ENCODE data around the gene XRCC5.

The XRCC5 gene

DNA sequence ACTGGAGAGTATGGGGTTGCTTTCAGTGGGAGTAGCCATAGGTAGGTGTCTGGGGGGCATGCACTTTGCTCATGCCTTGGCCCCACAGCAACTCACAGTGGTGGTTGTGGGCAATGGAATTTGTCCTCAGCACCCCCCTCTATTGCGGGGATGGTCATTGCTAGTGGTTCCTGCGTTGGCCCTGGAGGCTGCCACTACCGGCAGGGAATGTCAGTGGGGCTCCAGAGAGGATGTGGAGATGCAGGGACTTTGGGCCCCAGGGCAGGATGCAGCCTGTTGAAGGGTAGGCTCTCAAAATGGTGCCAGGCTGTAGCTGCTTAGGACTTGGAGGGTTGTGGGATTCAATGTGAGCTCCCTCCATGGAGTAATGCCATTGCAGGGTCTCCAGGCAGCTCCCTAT lies 125.0 kb downstream of the XRCC5 start:
- Histone ChIP-seq H3K27me3 (ENCODE audit: insufficient read depth, insufficient read length) (no peaks in the 10 kb centered on the region), H3K36me3 (ENCODE audit: insufficient read depth, insufficient read length, low read length) (no peaks in the 10 kb centered on the region), H3K9ac (ENCODE audit: insufficient read length, low read depth) (no peak overlapping the region), H3K4me3 (ENCODE audit: insufficient read length, low read depth) (no peak overlapping the region), H3K4me1 (ENCODE audit: insufficient read depth, insufficient read length) (no peaks in the 10 kb centered on the region), H3K9me3 (ENCODE audit: insufficient read depth, low read length) (peaks cover 17% of the 10 kb centered on the region; the same call in 1 of the 2 replicates)
- DNase-seq (ENCODE audit: low read depth, low spot score), result no peak
- TF ChIP-seq YY1 (IDR thresholded peaks at IDR 0.05; ENCODE audit: insufficient read depth, insufficient read length) (no peak), ZNF274 (IDR thresholded peaks at IDR 0.05; ENCODE audit: low read depth, low read length) (no peak), SUZ12 (IDR thresholded peaks at IDR 0.05; ENCODE audit: extremely low read depth, insufficient read depth, insufficient read length) (no peak)

DNA sequence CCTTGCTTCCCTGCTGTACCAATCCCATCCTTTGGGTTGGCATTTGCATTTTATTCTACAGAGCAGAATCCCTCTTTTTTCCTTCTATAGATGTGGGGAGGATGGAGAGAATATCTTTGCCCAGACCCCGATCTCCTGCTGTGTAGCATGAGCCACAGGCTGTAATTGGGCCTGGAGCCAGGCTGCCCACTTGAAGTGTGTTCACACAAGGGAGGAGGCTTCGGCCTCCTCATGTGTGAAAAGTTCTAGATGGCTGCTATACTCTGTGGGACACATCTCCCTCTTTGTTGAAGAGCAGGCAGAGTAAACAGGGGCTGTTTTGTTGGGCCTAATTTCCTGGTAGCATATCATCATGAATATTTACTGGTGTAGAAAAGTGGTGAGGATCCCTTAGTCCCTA lies 126.3 kb downstream of the XRCC5 start:
- DNase-seq (ENCODE audit: low read depth, low spot score), result no peak
- no peak overlapping the region for H3K4me3 ChIP-seq (ENCODE audit: insufficient read length, low read depth)
- H3K4me1 ChIP-seq (ENCODE audit: insufficient read depth, insufficient read length), result no peaks in the 10 kb centered on the region
- no peak overlapping the region for H3K9ac ChIP-seq (ENCODE audit: insufficient read length, low read depth)
- H3K27me3 ChIP-seq (ENCODE audit: insufficient read depth, insufficient read length), result no peaks in the 10 kb centered on the region
- TF ChIP-seq ZNF274 (IDR thresholded peaks at IDR 0.05; ENCODE audit: low read depth, low read length), result no peak
- no peak for TF ChIP-seq SUZ12 (IDR thresholded peaks at IDR 0.05; ENCODE audit: extremely low read depth, insufficient read depth, insufficient read length)
- TF ChIP-seq YY1 (IDR thresholded peaks at IDR 0.05; ENCODE audit: insufficient read depth, insufficient read length), result no peak
- peaks cover 17% of the 10 kb centered on the region; the same call in 1 of the 2 replicates for H3K9me3 ChIP-seq (ENCODE audit: insufficient read depth, low read length)
- H3K36me3 ChIP-seq (ENCODE audit: insufficient read depth, insufficient read length, low read length), result no peaks in the 10 kb centered on the region

- H3K27me3 ChIP-seq (ENCODE audit: insufficient read depth, insufficient read length), result no peaks in the 10 kb centered on the region
- no peak overlapping the region for H3K9ac ChIP-seq (ENCODE audit: insufficient read length, low read depth)
- H3K36me3 ChIP-seq (ENCODE audit: insufficient read depth, insufficient read length, low read length), result no peaks in the 10 kb centered on the region
- H3K4me3 ChIP-seq (ENCODE audit: insufficient read length, low read depth), result no peak overlapping the region
- no peaks in the 10 kb centered on the region for H3K4me1 ChIP-seq (ENCODE audit: insufficient read depth, insufficient read length)
- H3K9me3 ChIP-seq (ENCODE audit: insufficient read depth, low read length), result peaks cover 17% of the 10 kb centered on the region; the same call in 1 of the 2 replicates
- no peak for DNase-seq (ENCODE audit: low read depth, low spot score)
- TF ChIP-seq SUZ12 (IDR thresholded peaks at IDR 0.05; ENCODE audit: extremely low read depth, insufficient read depth, insufficient read length) (no peak), YY1 (IDR thresholded peaks at IDR 0.05; ENCODE audit: insufficient read depth, insufficient read length) (no peak), ZNF274 (IDR thresholded peaks at IDR 0.05; ENCODE audit: low read depth, low read length) (no peak)
These were observed 126.7 kb downstream of the XRCC5 start for GRCh38 chr2:216235896-216236295.

DNA sequence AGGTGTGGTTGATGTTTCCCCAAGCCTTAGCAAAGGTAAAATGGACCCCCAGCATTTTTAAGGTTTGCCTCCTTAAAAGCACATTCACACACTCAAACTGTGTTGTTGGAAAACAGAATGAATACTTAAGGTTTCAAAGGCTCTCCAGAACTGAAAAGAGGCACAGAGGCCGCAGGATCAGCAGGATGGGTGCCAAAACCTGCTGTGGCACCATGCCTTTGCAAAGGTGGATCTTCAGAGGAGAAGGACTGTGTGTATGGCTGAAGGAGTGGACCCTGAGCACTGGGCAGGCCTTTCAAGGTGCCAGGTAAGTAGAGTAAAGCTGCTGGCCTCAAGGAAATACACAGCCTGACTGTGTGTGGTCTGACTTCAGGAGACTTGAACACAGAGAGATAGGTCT lies 127.3 kb downstream of the XRCC5 start:
- no peak overlapping the region for H3K9ac ChIP-seq (ENCODE audit: insufficient read length, low read depth)
- H3K27me3 ChIP-seq (ENCODE audit: insufficient read depth, insufficient read length), result no peaks in the 10 kb centered on the region
- no peaks in the 10 kb centered on the region for H3K4me1 ChIP-seq (ENCODE audit: insufficient read depth, insufficient read length)
- no peak overlapping the region for H3K4me3 ChIP-seq (ENCODE audit: insufficient read length, low read depth)
- H3K9me3 ChIP-seq (ENCODE audit: insufficient read depth, low read length), result peaks cover 15% of the 10 kb centered on the region; the same call in 1 of the 2 replicates
- no peak for DNase-seq (ENCODE audit: low read depth, low spot score)
- H3K36me3 ChIP-seq (ENCODE audit: insufficient read depth, insufficient read length, low read length), result no peaks in the 10 kb centered on the region
- TF ChIP-seq ZNF274 (IDR thresholded peaks at IDR 0.05; ENCODE audit: low read depth, low read length) (no peak), YY1 (IDR thresholded peaks at IDR 0.05; ENCODE audit: insufficient read depth, insufficient read length) (no peak), SUZ12 (IDR thresholded peaks at IDR 0.05; ENCODE audit: extremely low read depth, insufficient read depth, insufficient read length) (no peak)

DNA sequence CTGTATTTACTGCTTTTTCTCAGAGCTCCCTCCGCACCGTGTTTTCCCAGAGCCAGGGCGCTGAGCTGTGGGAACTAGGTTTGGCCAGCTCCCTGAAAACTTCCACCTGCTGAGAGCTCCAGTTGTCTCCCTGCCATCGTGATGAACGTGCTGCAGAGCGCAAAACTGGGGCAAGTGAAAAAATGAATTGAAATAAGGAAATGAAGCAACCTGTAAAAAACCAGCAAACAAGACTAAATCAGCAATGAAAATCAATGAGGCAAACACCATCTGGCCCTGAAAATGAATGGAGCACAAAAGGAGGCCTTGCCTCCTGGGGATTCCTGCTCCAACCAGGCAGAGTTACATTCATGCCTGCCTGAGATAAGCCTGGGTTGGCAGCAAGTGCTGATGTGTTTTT lies 133.2 kb downstream of the XRCC5 start:
- Histone ChIP-seq H3K27me3 (ENCODE audit: insufficient read depth, insufficient read length) (no peaks in the 10 kb centered on the region), H3K9me3 (ENCODE audit: insufficient read depth, low read length) (no peaks in the 10 kb centered on the region), H3K36me3 (ENCODE audit: insufficient read depth, insufficient read length, low read length) (no peaks in the 10 kb centered on the region), H3K9ac (ENCODE audit: insufficient read length, low read depth) (no peak overlapping the region), H3K4me1 (ENCODE audit: insufficient read depth, insufficient read length) (peaks cover 3% of the 10 kb centered on the region), H3K4me3 (ENCODE audit: insufficient read length, low read depth) (no peak overlapping the region)
- TF ChIP-seq SUZ12 (IDR thresholded peaks at IDR 0.05; ENCODE audit: extremely low read depth, insufficient read depth, insufficient read length), result no peak
- TF ChIP-seq ZNF274 (IDR thresholded peaks at IDR 0.05; ENCODE audit: low read depth, low read length), result no peak
- no peak for TF ChIP-seq YY1 (IDR thresholded peaks at IDR 0.05; ENCODE audit: insufficient read depth, insufficient read length)
- DNase-seq (ENCODE audit: low read depth, low spot score), result no peak

GRCh38 chr2:216243026-216243425 lies 133.9 kb downstream of the XRCC5 start:
- H3K4me1 ChIP-seq (ENCODE audit: insufficient read depth, insufficient read length), result peaks cover 3% of the 10 kb centered on the region
- no peaks in the 10 kb centered on the region for H3K9me3 ChIP-seq (ENCODE audit: insufficient read depth, low read length)
- H3K9ac ChIP-seq (ENCODE audit: insufficient read length, low read depth), result no peak overlapping the region
- TF ChIP-seq ZNF274 (IDR thresholded peaks at IDR 0.05; ENCODE audit: low read depth, low read length) (no peak), YY1 (IDR thresholded peaks at IDR 0.05; ENCODE audit: insufficient read depth, insufficient read length) (no peak), SUZ12 (IDR thresholded peaks at IDR 0.05; ENCODE audit: extremely low read depth, insufficient read depth, insufficient read length) (no peak)
- DNase-seq (ENCODE audit: low read depth, low spot score), result no peak
- H3K4me3 ChIP-seq (ENCODE audit: insufficient read length, low read depth), result no peak overlapping the region
- H3K27me3 ChIP-seq (ENCODE audit: insufficient read depth, insufficient read length), result no peaks in the 10 kb centered on the region
- H3K36me3 ChIP-seq (ENCODE audit: insufficient read depth, insufficient read length, low read length), result no peaks in the 10 kb centered on the region

- Histone ChIP-seq H3K4me3 (ENCODE audit: insufficient read length, low read depth) (no peak overlapping the region), H3K27me3 (ENCODE audit: insufficient read depth, insufficient read length) (no peaks in the 10 kb centered on the region), H3K4me1 (ENCODE audit: insufficient read depth, insufficient read length) (peaks cover 3% of the 10 kb centered on the region), H3K9me3 (ENCODE audit: insufficient read depth, low read length) (no peaks in the 10 kb centered on the region), H3K9ac (ENCODE audit: insufficient read length, low read depth) (no peak overlapping the region), H3K36me3 (ENCODE audit: insufficient read depth, insufficient read length, low read length) (no peaks in the 10 kb centered on the region)
- no peak for DNase-seq (ENCODE audit: low read depth, low spot score)
- TF ChIP-seq YY1 (IDR thresholded peaks at IDR 0.05; ENCODE audit: insufficient read depth, insufficient read length) (no peak), ZNF274 (IDR thresholded peaks at IDR 0.05; ENCODE audit: low read depth, low read length) (no peak), SUZ12 (IDR thresholded peaks at IDR 0.05; ENCODE audit: extremely low read depth, insufficient read depth, insufficient read length) (no peak)
These were observed 136.3 kb downstream of the XRCC5 start for GRCh38 chr2:216245391-216245975.
